Sigmoid colon (tissue), 4 donors: ENCODE measurements around the gene ASPRV1.

Experiments used
- CTCF ChIP-seq, 4 experiments: fragments of 450-650 bp in 3 of 4; fragments of 200-600 bp in 1 of 4; IDR thresholded peaks; one replicate each; pipeline ENCODE4 v1.5.1; 2016 to 2019; ENCODE audit warnings: antibody characterized with exemption in 4 of 4, mild to moderate bottlenecking in 3 of 4, moderate library complexity in 2 of 4
- EP300 ChIP-seq, 4 donors: sonication (generic); formaldehyde crosslinking; IDR thresholded peaks; one replicate each; pipeline ENCODE4 v1.6.1; 2017; ENCODE audit warnings: antibody characterized with exemption in 4 of 4

- TF ChIP-seq CTCF (IDR thresholded peaks at IDR 0.05) (no peak), EP300 (IDR thresholded peaks at IDR 0.05) (no peak)
Observed at GRCh38 chr2:69975136-69975852, 13.9 kb upstream of the ASPRV1 start.
